Adrenal gland (tissue), 12 donors: ENCODE data around the gene NSD1. TPM values are rescaled to one million over a fixed set of nuclear protein-coding genes. Genes with fewer than 3 reads are reported as not detected.

ENCODE experiments used
- DNase-seq, 7 donors: peaks; one replicate each; pipeline ENCODE4 v3.0.0-alpha.2; 2019 to 2020
- H3K27ac ChIP-seq, 5 donors: fragments of 200-600 bp; sonication (generic) in 4 of 5; 1 replicate in 3 of 5; 2 replicates in 2 of 5; pipeline versions ENCODE4 v1.5.1 to v1.8.0; 2016 to 2020; ENCODE audit warnings: mild to moderate bottlenecking in 1 of 5
- H3K27me3 ChIP-seq: fragments of 200-600 bp; 2 replicates; pipeline ENCODE4 v1.8.0; 2021
- H3K36me3 ChIP-seq, 2 donors: fragments of 200-600 bp; replicated peaks in 1 of 2; 1 replicate in 1 of 2; 2 replicates in 1 of 2; pipeline versions ENCODE4 v1.5.1 to v1.8.0; 2018 to 2022
- H3K4me1 ChIP-seq, 2 donors: fragments of 200-600 bp; replicated peaks in 1 of 2; 1 replicate in 1 of 2; 2 replicates in 1 of 2; pipeline versions ENCODE4 v1.5.1 to v1.8.0; 2018 to 2021
- H3K4me3 ChIP-seq, 4 donors: fragments of 200-600 bp; sonication (generic) in 3 of 4; one replicate each; pipeline ENCODE4 v1.5.1; 2016 to 2018
- H3K9me3 ChIP-seq, 3 donors: fragments of 200-600 bp; sonication (generic) in 1 of 3; replicated peaks in 1 of 3; 1 replicate in 2 of 3; 2 replicates in 1 of 3; pipeline versions ENCODE4 v1.5.1 to v1.8.0; 2016 to 2021
- CTCF ChIP-seq, 6 experiments: fragments of 450-650 bp in 4 of 6; fragments of 200-600 bp in 2 of 6; sonication (generic) in 1 of 6; IDR thresholded peaks; 1 replicate in 5 of 6; 2 replicates in 1 of 6; pipeline versions ENCODE4 v1.5.1 to v1.8.0; 2016 to 2021; ENCODE audit warnings: antibody characterized with exemption in 6 of 6, mild to moderate bottlenecking in 2 of 6, moderate library complexity in 1 of 6
- POLR2A ChIP-seq, 2 donors: fragments of 450-650 bp; IDR thresholded peaks; one replicate each; pipeline ENCODE4 v1.6.1; 2017; ENCODE audit warnings: antibody characterized with exemption in 2 of 2, mild to moderate bottlenecking in 2 of 2, moderate library complexity in 1 of 2
- WGBS, 4 donors: extraction: QIAGEN DNeasy Blood & Tissue Kit in 2 of 4; methylation state at CpG; one replicate each; pipeline versions ENCODE4 v1.1.5 to v1.1.7; 2013 to 2017; 5-methylcytosine and 5-hydroxymethylcytosine counted together
- intact Hi-C, 2 donors: fragments of 100-400 bp; cut with DNase I; formaldehyde crosslinking; loops; one replicate each; pipeline versions ENCODE4 v1.14.1 to v1.15.0; 2022 to 2023
- polyA plus RNA-seq, 3 donors: library from polyadenylated mRNA; stranded (reverse); fragments of 200-250 nt in 2 of 3; fragments of 350-450 nt in 1 of 3; fragmentation: Illumina TruSeq in 1 of 3; extraction: RNeasy Lipid Tissue Mini Kit (QIAGEN cat#74804) in 1 of 3; gene quantifications; one replicate each; pipeline ENCODE4 v1.2.3, GENCODE V29; 2013 to 2014
- total RNA-seq, 9 donors: library from RNA; depleted of rRNA in 4 of 9; stranded (reverse); fragments of >200 nt in 4 of 9; fragments of 120-200 nt in 1 of 9; fragmentation: NEBNext Ultra II Directional in 1 of 9; extraction: Animal tissue kit (Norgen Biotek cat#: 25700) in 1 of 9; gene quantifications; one replicate each; pipeline versions ENCODE4 v1.1.0 to v1.2.4, GENCODE V29; 2013 to 2023
- donor health status: healthy with polysubstance abuse.
- donor health status: Bipolar disorder and iron deficiency.
- donor health status: DM: yes; HTN: yes; CAD: no.
- donor health status: DM: no; HTN: no; CAD: no.
- donor health status: DM: no; HTN: no; CAD: no.
- donor health status: DM: yes; HTN: yes; CAD: no.

NSD1 gene
- total and polyA plus RNA-seq, 12 donors = 6.4 to 73.9 (median 44.3) TPM

DNA sequence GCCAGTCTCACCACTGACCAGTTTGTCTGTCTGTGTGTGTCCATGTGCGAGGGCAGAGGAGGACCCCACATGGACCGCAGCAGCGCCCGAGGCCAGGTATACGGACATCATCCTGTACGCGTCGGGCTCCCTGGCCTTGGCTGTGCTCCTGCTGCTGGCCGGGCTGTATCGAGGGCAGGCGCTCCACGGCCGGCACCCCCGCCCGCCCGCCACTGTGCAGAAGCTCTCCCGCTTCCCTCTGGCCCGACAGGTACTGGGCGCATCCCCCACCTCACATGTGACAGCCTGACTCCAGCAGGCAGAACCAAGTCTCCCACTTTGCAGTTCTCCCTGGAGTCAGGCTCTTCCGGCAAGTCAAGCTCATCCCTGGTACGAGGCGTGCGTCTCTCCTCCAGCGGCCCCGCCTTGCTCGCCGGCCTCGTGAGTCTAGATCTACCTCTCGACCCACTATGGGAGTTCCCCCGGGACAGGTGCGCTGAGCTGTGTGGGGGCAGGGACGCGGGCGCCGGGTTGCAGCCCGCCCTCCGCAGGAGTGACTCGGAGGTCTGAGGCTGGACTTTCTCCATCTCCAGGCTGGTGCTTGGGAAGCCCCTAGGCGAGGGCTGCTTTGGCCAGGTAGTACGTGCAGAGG lies 40.4 kb upstream of the NSD1 start:
- Histone ChIP-seq H3K36me3 (no peaks in the 10 kb centered on the region), H3K4me3 (no peak overlapping the region), H3K9me3 (no peaks in the 10 kb centered on the region), H3K27me3 (no peaks in the 10 kb centered on the region), H3K4me1 (peaks cover 31 to 42% of the 10 kb centered on the region in 2 donors), H3K27ac (no peak overlapping the region)
- WGBS, 4 donors = 91 to 97% (median 95%) methylated on average over 9 to 40 of the region's 40 CpGs
- intact Hi-C loops = loop anchor here in 1 of 2 donors (10.0 kb wide), 1 partner anchor 438 kb away; no protein-coding TSS in a partner anchor
- no peak for DNase-seq
- no peak for TF ChIP-seq CTCF (IDR thresholded peaks at IDR 0.05)
- TF ChIP-seq POLR2A (IDR thresholded peaks at IDR 0.05) = no peak

GRCh38 chr5:177093803-177094202 lies 39.8 kb upstream of the NSD1 start:
- 92 to 98% (median 97%) methylated on average over 6 of the region's 6 CpGs for WGBS, 4 donors

GRCh38 chr5:177094224-177095087 lies 39.1 kb upstream of the NSD1 start:
- H3K4me3 ChIP-seq = no peak overlapping the region
- H3K36me3 ChIP-seq = no peaks in the 10 kb centered on the region
- WGBS, 4 donors = 35 to 66% (median 45%) methylated on average over 9 to 12 of the region's 12 CpGs
- H3K4me1 ChIP-seq = peaks cover 24 to 37% of the 10 kb centered on the region in 2 donors
- peak overlapping the region in 3 of 5 donors; percentile 46 to 88 (median 59) for H3K27ac ChIP-seq
- intact Hi-C loops = loop anchor here in 1 of 2 donors (10.0 kb wide), 1 partner anchor 440 kb away; no protein-coding TSS in a partner anchor
- H3K9me3 ChIP-seq = no peaks in the 10 kb centered on the region
- H3K27me3 ChIP-seq = no peaks in the 10 kb centered on the region
- peak; percentile 63 to 89 (median 86) for DNase-seq
- TF ChIP-seq POLR2A (IDR thresholded peaks at IDR 0.05) (no peak), CTCF (IDR thresholded peaks at IDR 0.05) (no peak)

More at GRCh38 chr5:177093803-177094202, 39.8 kb upstream of the NSD1 start:
- H3K4me1 ChIP-seq = peaks cover 29 to 42% of the 10 kb centered on the region in 2 donors
- intact Hi-C loops = loop anchor here in 1 of 2 donors (10.0 kb wide), 1 partner anchor 439 kb away; no protein-coding TSS in a partner anchor
- no peak for TF ChIP-seq POLR2A (IDR thresholded peaks at IDR 0.05)
- TF ChIP-seq CTCF (IDR thresholded peaks at IDR 0.05) = no peak
- no peak for DNase-seq
- no peaks in the 10 kb centered on the region for H3K36me3 ChIP-seq
- no peak overlapping the region for H3K4me3 ChIP-seq
- H3K9me3 ChIP-seq = no peaks in the 10 kb centered on the region
- H3K27me3 ChIP-seq = no peaks in the 10 kb centered on the region
- H3K27ac ChIP-seq = peak overlapping the region in 3 of 5 donors; percentile 46 to 88 (median 59)

DNA sequence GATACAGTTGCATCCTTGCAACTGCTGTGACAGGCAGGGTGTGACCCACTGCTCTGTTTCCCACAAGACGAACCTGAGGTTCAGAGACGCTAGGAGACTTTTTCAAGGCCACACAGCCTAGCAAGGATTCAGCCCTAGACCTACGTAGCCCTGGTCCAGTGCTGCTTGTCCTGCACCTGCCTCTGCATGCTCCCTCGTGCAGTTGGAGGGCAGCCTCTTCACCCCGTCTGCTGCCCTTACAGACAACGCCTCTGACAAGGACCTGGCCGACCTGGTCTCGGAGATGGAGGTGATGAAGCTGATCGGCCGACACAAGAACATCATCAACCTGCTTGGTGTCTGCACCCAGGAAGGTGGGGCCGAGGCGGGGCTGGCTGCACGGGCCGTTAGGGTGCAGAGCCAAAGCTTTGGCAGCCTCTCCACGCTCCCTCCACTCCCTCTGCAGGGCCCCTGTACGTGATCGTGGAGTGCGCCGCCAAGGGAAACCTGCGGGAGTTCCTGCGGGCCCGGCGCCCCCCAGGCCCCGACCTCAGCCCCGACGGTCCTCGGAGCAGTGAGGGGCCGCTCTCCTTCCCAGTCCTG lies 38.4 kb upstream of the NSD1 start:
- H3K27me3 ChIP-seq = no peaks in the 10 kb centered on the region
- no peak overlapping the region for H3K4me3 ChIP-seq
- no peaks in the 10 kb centered on the region for H3K9me3 ChIP-seq
- no peak for DNase-seq
- TF ChIP-seq CTCF (IDR thresholded peaks at IDR 0.05) = no peak
- TF ChIP-seq POLR2A (IDR thresholded peaks at IDR 0.05) = no peak
- intact Hi-C loops = loop anchor here in 1 of 2 donors (10.0 kb wide), 1 partner anchor 440 kb away; no protein-coding TSS in a partner anchor
- H3K36me3 ChIP-seq = no peaks in the 10 kb centered on the region
- WGBS, 4 donors = 57 to 84% (median 74%) methylated on average over 10 to 28 of the region's 28 CpGs
- H3K4me1 ChIP-seq = peaks cover 23 to 35% of the 10 kb centered on the region in 2 donors
- peak overlapping the region in 3 of 5 donors; percentile 46 to 88 (median 59) for H3K27ac ChIP-seq
